ENCODE data around the gene ENTPD3. TPM values are rescaled to one million over a fixed set of nuclear protein-coding genes. Genes with fewer than 3 reads are reported as not detected.

Gene ENTPD3
- total and polyA plus RNA-seq, 2 of the 8 experiments (the other 6 are each of a cell fraction or from before 2014, with no cell fraction given), result 0.60 to 1.0 TPM

- TF ChIP-seq SIX5 (IDR thresholded peaks at IDR 0.05; ENCODE audit: low read depth, low read length) (no peak), CBX5 (IDR thresholded peaks at IDR 0.05; ENCODE audit: low read depth, low read length) (no peak)
Observed at GRCh38 chr3:40407007-40407406, 20.0 kb downstream of the ENTPD3 start (continued).
